GM19324 (cell line): ENCODE results near the gene CHEK2.
"Not testable (repeated sequence)": the region's sequence is repeated elsewhere in the genome, so short reads cannot be mapped to it uniquely, and the experiment has no call there.

Experiments used
- ATAC-seq: cut with Tn5 transposase; IDR thresholded peaks from one replicate; pipeline ENCODE4 v1.9.1; 2021; ENCODE audit warnings: mild to moderate bottlenecking, moderate library complexity; ENCODE audit not compliant: unreplicated experiment, low FRiP score

CHEK2 gene

GRCh38 chr22:28741785-28742561, at the start of gene CHEK2, which contains the start of gene HSCB:
Gene CHEK2, minus strand, starts transcription at chr22:28741820. Its CDS starts 7,099 bp downstream, at chr22:28734721.
Gene HSCB, plus strand, starts transcription at chr22:28742039. Its CDS starts 57 bp downstream, at chr22:28742096.
- ATAC-seq = peak; percentile 94

GRCh38 chr22:28791124-28791523, 49.5 kb upstream of the CHEK2 start:
- no peak for ATAC-seq

- ATAC-seq = no peak
Measured at GRCh38 chr22:28788601-28789000, 47.0 kb upstream of the CHEK2 start.

GRCh38 chr22:28783786-28784671, 42.4 kb upstream of the CHEK2 start:
- no peak for ATAC-seq

- ATAC-seq = no peak
Measured at GRCh38 chr22:28780296-28780695, 38.7 kb upstream of the CHEK2 start.

- no peak for ATAC-seq
Measured at GRCh38 chr22:28779833-28780232, 38.2 kb upstream of the CHEK2 start.

GRCh38 chr22:28774378-28774777, 32.8 kb upstream of the CHEK2 start:
- ATAC-seq = no peak

- ATAC-seq = peak; percentile 28
Measured at GRCh38 chr22:28773461-28773867, 31.8 kb upstream of the CHEK2 start.

GRCh38 chr22:28772633-28773460, 31.2 kb upstream of the CHEK2 start, which contains the start of gene CCDC117:
Gene CCDC117, plus strand, starts transcription at chr22:28772695. Its CDS starts 155 bp downstream, at chr22:28772850.
- ATAC-seq = peak; percentile 88

- no peak for ATAC-seq
Measured at GRCh38 chr22:28771195-28771791, 29.7 kb upstream of the CHEK2 start.

- ATAC-seq = no peak
Measured at GRCh38 chr22:28769394-28770085, 27.9 kb upstream of the CHEK2 start.

GRCh38 chr22:28768701-28769393, 27.2 kb upstream of the CHEK2 start:
- ATAC-seq = no peak

- no peak for ATAC-seq
Measured at GRCh38 chr22:28766628-28767027, 25.0 kb upstream of the CHEK2 start.

- ATAC-seq = not testable (repeated sequence)
Measured at GRCh38 chr22:28762000-28762399, 20.4 kb upstream of the CHEK2 start.

- no peak for ATAC-seq
Measured at GRCh38 chr22:28761449-28761755, 19.8 kb upstream of the CHEK2 start.

GRCh38 chr22:28759861-28760560, 18.4 kb upstream of the CHEK2 start:
- ATAC-seq = no peak

GRCh38 chr22:28754512-28754911, 12.9 kb upstream of the CHEK2 start:
- ATAC-seq = not testable (repeated sequence)

GRCh38 chr22:28750471-28750881, 8.9 kb upstream of the CHEK2 start:
- ATAC-seq = no peak
